Liver (tissue), 9 donors: ENCODE results near the gene PLAU. TPM values are rescaled to one million over a fixed set of nuclear protein-coding genes. Genes with fewer than 3 reads are reported as not detected.
A peak's percentile ranks its signal among the peaks of the same experiment; 100 is the strongest.

Source experiments
- DNase-seq: peaks from one replicate; pipeline ENCODE4 v3.0.0-alpha.2; 2017; ENCODE audit warnings: low spot score
- H3K27ac ChIP-seq, 2 donors: one replicate each; pipeline ENCODE4 v1.7.0; 2013; ENCODE audit warnings: inconsistent platforms in 2 of 2, low read length in 2 of 2, control low read depth in 1 of 2, low read depth in 1 of 2, mild to moderate bottlenecking in 1 of 2
- H3K27me3 ChIP-seq, 4 donors: one replicate each; pipeline versions ENCODE4 v1.6.1 to v1.7.0; 2013; ENCODE audit warnings: low read length in 3 of 4, inconsistent platforms in 1 of 4, mild to moderate bottlenecking in 1 of 4, moderate library complexity in 1 of 4; ENCODE audit not compliant: control insufficient read depth in 4 of 4, insufficient read depth in 4 of 4
- H3K36me3 ChIP-seq, 4 donors: one replicate each; pipeline versions ENCODE4 v1.6.1 to v1.7.0; 2013; ENCODE audit warnings: low read length in 3 of 4, mild to moderate bottlenecking in 3 of 4, low read depth in 1 of 4, moderate library complexity in 1 of 4; ENCODE audit not compliant: control insufficient read depth in 4 of 4, insufficient read depth in 3 of 4
- H3K4me1 ChIP-seq, 4 donors: one replicate each; pipeline versions ENCODE4 v1.6.1 to v1.7.0; 2013; ENCODE audit warnings: low read length in 3 of 4, mild to moderate bottlenecking in 3 of 4, moderate library complexity in 1 of 4; ENCODE audit not compliant: control insufficient read depth in 4 of 4, insufficient read depth in 4 of 4
- H3K4me3 ChIP-seq, 3 donors: one replicate each; pipeline versions ENCODE4 v1.6.1 to v1.7.0; 2013; ENCODE audit warnings: low read length in 3 of 3, control low read depth in 1 of 3, low read depth in 1 of 3, mild to moderate bottlenecking in 1 of 3
- H3K9ac ChIP-seq, 2 donors: one replicate each; pipeline ENCODE4 v1.7.0; 2013; ENCODE audit warnings: low read length in 2 of 2, mild to moderate bottlenecking in 2 of 2, moderate library complexity in 2 of 2, control low read depth in 1 of 2, low read depth in 1 of 2
- H3K9me3 ChIP-seq, 4 donors: one replicate each; pipeline versions ENCODE4 v1.6.1 to v1.7.0; 2013; ENCODE audit warnings: low read length in 3 of 4; ENCODE audit not compliant: control insufficient read depth in 4 of 4
- ATF3 ChIP-seq: IDR thresholded peaks from 2 replicates; pipeline ENCODE4 v1.6.1; 2016; ENCODE audit warnings: antibody characterized with exemption
- CTCF ChIP-seq: fragments of 150-350 bp; IDR thresholded peaks from 2 replicates; pipeline ENCODE4 v1.5.1; 2017; ENCODE audit warnings: improper control_type of control experiment, low read depth, low read length; ENCODE audit not compliant: missing input control
- EGR1 ChIP-seq, 2 donors: IDR thresholded peaks; 2 replicates each; pipeline ENCODE4 v1.6.1; 2016 to 2018; ENCODE audit warnings: antibody characterized with exemption in 2 of 2, low read depth in 2 of 2
- FOXA1 ChIP-seq: IDR thresholded peaks from 2 replicates; pipeline ENCODE4 v1.6.1; 2016; ENCODE audit warnings: antibody characterized with exemption
- GABPA ChIP-seq, 2 donors: IDR thresholded peaks in 1 of 2; conservative IDR thresholded peaks in 1 of 2; 2 replicates each; pipeline ENCODE4 v1.6.1; 2016; ENCODE audit warnings: antibody characterized with exemption in 2 of 2, mild to moderate bottlenecking in 1 of 2, moderate library complexity in 1 of 2
- HNF4A ChIP-seq, 2 donors: conservative IDR thresholded peaks; 2 replicates each; pipeline ENCODE4 v1.6.1; 2016; ENCODE audit warnings: antibody characterized with exemption in 2 of 2, mild to moderate bottlenecking in 2 of 2
- HNF4G ChIP-seq: IDR thresholded peaks from 2 replicates; pipeline ENCODE4 v1.6.1; 2016; ENCODE audit warnings: antibody characterized with exemption
- JUND ChIP-seq, 2 donors: IDR thresholded peaks; 2 replicates each; pipeline ENCODE4 v1.6.1; 2016; ENCODE audit warnings: antibody characterized with exemption in 2 of 2
- MAX ChIP-seq: IDR thresholded peaks from 2 replicates; pipeline ENCODE4 v1.6.1; 2016; ENCODE audit warnings: antibody characterized with exemption
- RAD21 ChIP-seq, 2 donors: IDR thresholded peaks; 2 replicates each; pipeline ENCODE4 v1.6.1; 2016; ENCODE audit warnings: antibody characterized with exemption in 2 of 2, mild to moderate bottlenecking in 2 of 2
- REST ChIP-seq: IDR thresholded peaks from 2 replicates; pipeline ENCODE4 v1.6.1; 2016; ENCODE audit warnings: antibody characterized with exemption, mild to moderate bottlenecking
- RXRA ChIP-seq, 2 donors: IDR thresholded peaks; 2 replicates each; pipeline ENCODE4 v1.6.1; 2017 to 2018; ENCODE audit warnings: antibody characterized with exemption in 2 of 2, mild to moderate bottlenecking in 1 of 2
- SP1 ChIP-seq: IDR thresholded peaks from 2 replicates; pipeline ENCODE4 v1.6.1; 2018; ENCODE audit warnings: antibody characterized with exemption, mild to moderate bottlenecking
- TAF1 ChIP-seq: conservative IDR thresholded peaks from 2 replicates; pipeline ENCODE4 v1.6.1; 2016; ENCODE audit warnings: antibody characterized with exemption, mild to moderate bottlenecking
- YY1 ChIP-seq: IDR thresholded peaks from 2 replicates; pipeline ENCODE4 v1.6.1; 2016; ENCODE audit warnings: antibody characterized with exemption, mild to moderate bottlenecking
- WGBS: extraction: QIAGEN DNeasy Blood & Tissue Kit; methylation state at CpG from one replicate; pipeline ENCODE4 v1.1.7; 2013; 5-methylcytosine and 5-hydroxymethylcytosine counted together
- polyA plus RNA-seq, 2 donors: library from polyadenylated mRNA; stranded (reverse) in 1 of 2; unstranded in 1 of 2; fragments of 200-250 nt in 1 of 2; fragments of >200 nt in 1 of 2; fragmentation: Nextera tagmentation in 1 of 2; extraction: Ambion mirVana in 1 of 2; gene quantifications; one replicate each; pipeline versions ENCODE4 v1.2.1 to v1.2.3, GENCODE V29; 2013 to 2015
- total RNA-seq, 2 donors: library from RNA; depleted of rRNA; stranded (reverse); fragments of >200 nt; gene quantifications; one replicate each; pipeline ENCODE4 v1.2.3, GENCODE V29; 2014
- donor health status: healthy.
- donor health status: healthy.
- donor health status: healthy.
- donor health status: healthy.
- donor health status: healthy.

Gene PLAU
- total and polyA plus RNA-seq, 4 donors, result 0.40 to 1.0 (median 0.79) TPM

GRCh38 chr10:73878365-73878764 lies 32.6 kb upstream of the PLAU start:
- peaks cover 4 to 6% (median 5%) of the 10 kb centered on the region in 4 donors for H3K4me1 ChIP-seq
- H3K9me3 ChIP-seq, result no peaks in the 10 kb centered on the region
- DNase-seq, result no peak
- no peaks in the 10 kb centered on the region for H3K27me3 ChIP-seq
- no peaks in the 10 kb centered on the region for H3K36me3 ChIP-seq
- WGBS, result 84% methylated on average over 1 of the region's 1 CpG
- H3K4me3 ChIP-seq, result no peak overlapping the region
- no peak for TF ChIP-seq EGR1 (IDR thresholded peaks at IDR 0.05; ENCODE audit: low read depth in 2 of 2)
- TF ChIP-seq RXRA (IDR thresholded peaks at IDR 0.05), result no peak
- no peak for TF ChIP-seq SP1
- no peak for TF ChIP-seq GABPA (IDR thresholded peaks at IDR 0.05 in 1 of 2, conservative IDR thresholded peaks at IDR 0.05 in 1 of 2)
- no peak for TF ChIP-seq TAF1
- no peak for TF ChIP-seq ATF3
- no peak for TF ChIP-seq HNF4A (conservative IDR thresholded peaks at IDR 0.05)
- no peak for TF ChIP-seq JUND (IDR thresholded peaks at IDR 0.05)
- no peak for TF ChIP-seq HNF4G
- no peak for TF ChIP-seq RAD21 (IDR thresholded peaks at IDR 0.05)
- TF ChIP-seq FOXA1, result no peak
- TF ChIP-seq YY1, result no peak
- TF ChIP-seq REST, result no peak
- no peak overlapping the region for H3K27ac ChIP-seq
- no peak overlapping the region for H3K9ac ChIP-seq

- H3K27ac ChIP-seq, result no peak overlapping the region
- H3K27me3 ChIP-seq, result no peaks in the 10 kb centered on the region
- no peaks in the 10 kb centered on the region for H3K36me3 ChIP-seq
- no peaks in the 10 kb centered on the region for H3K9me3 ChIP-seq
- H3K9ac ChIP-seq, result no peak overlapping the region
- peak; percentile 85 for DNase-seq
- no peak for TF ChIP-seq MAX
- TF ChIP-seq RAD21 (IDR thresholded peaks at IDR 0.05), result peak; percentile 99 to 100
- peak; percentile 95 for TF ChIP-seq CTCF
- TF ChIP-seq HNF4A (conservative IDR thresholded peaks at IDR 0.05), result peak in 1 of 2 donors; percentile 7
- no peak for TF ChIP-seq TAF1
- peak in 1 of 2 donors; percentile 36 for TF ChIP-seq GABPA (IDR thresholded peaks at IDR 0.05 in 1 of 2, conservative IDR thresholded peaks at IDR 0.05 in 1 of 2)
- WGBS, result 14% methylated on average over 14 of the region's 14 CpGs
- no peak overlapping the region for H3K4me3 ChIP-seq
- peaks cover 3 to 5% (median 4%) of the 10 kb centered on the region in 4 donors for H3K4me1 ChIP-seq
These were observed 31.4 kb upstream of the PLAU start for GRCh38 chr10:73879296-73880173.
